PC-3 (cell line): ENCODE data around the gene SAP30BP. TPM values are rescaled to one million over a fixed set of nuclear protein-coding genes. Genes with fewer than 3 reads are reported as not detected.

Experiments used
- ATAC-seq: fragments of 200-7000 bp; cut with Tn5 transposase; 2 replicates; pipeline ENCODE4 v1.9.1; 2020; ENCODE audit warnings: mild to moderate bottlenecking, moderate library complexity
- BruUV-seq: library from RNA; stranded (reverse); fragments of 400-500 nt; replicated peaks from 2 replicates; lab custom pipeline; 2021; lab: Mats Ljungman, UMichigan
- CTCF ChIA-PET: fragments of 300-600 bp; sonication (Branson Sonifier 250); formaldehyde crosslinking; loops from one replicate; lab custom pipeline; 2022; ENCODE audit warnings: antibody characterized with exemption; lab: Charles Lee
- POLR2A ChIA-PET: fragments of 300-600 bp; sonication (Branson Sonifier 250); formaldehyde crosslinking; loops from one replicate; lab custom pipeline; 2022; ENCODE audit warnings: antibody characterized with exemption; ENCODE audit not compliant: unreplicated experiment; lab: Charles Lee
- DNase-seq: peaks from one replicate; pipeline ENCODE4 v3.0.0-alpha.2; 2015
- H2AFZ ChIP-seq: fragments of 300-600 bp; sonication (generic); 2 replicates; pipeline ENCODE4 v1.6.0; 2016; ENCODE audit warnings: antibody characterized with exemption, low read length
- H3F3A ChIP-seq: fragments of 300-600 bp; sonication (generic); one replicate; pipeline ENCODE4 v1.6.0; 2017; ENCODE audit warnings: antibody characterized with exemption, low read length, control low read depth, mild to moderate bottlenecking; ENCODE audit not compliant: unreplicated experiment
- H3K27ac ChIP-seq: fragments of 300-600 bp; sonication (generic); 2 replicates; pipeline ENCODE4 v1.5.1; 2016; ENCODE audit warnings: mild to moderate bottlenecking, low read length
- H3K27me3 ChIP-seq: fragments of 300-600 bp; sonication (generic); 2 replicates; pipeline ENCODE4 v1.6.1; 2016; ENCODE audit warnings: low read length, mixed read lengths
- H3K36me3 ChIP-seq: fragments of 300-600 bp; sonication (generic); 2 replicates; pipeline ENCODE4 v1.6.1; 2016; ENCODE audit warnings: low read depth, mixed run types, low read length, mixed read lengths
- H3K4me1 ChIP-seq: fragments of 300-600 bp; sonication (generic); 2 replicates; pipeline ENCODE4 v1.5.1; 2016; ENCODE audit warnings: low read length; ENCODE audit not compliant: insufficient read depth
- H3K4me2 ChIP-seq: fragments of 300-600 bp; sonication (generic); 2 replicates; pipeline ENCODE4 v1.6.0; 2016; ENCODE audit warnings: low read length
- H3K4me3 ChIP-seq: fragments of 300-600 bp; sonication (generic); 2 replicates; pipeline ENCODE4 v1.5.1; 2016; ENCODE audit warnings: mild to moderate bottlenecking, low read length, mixed read lengths
- H3K79me2 ChIP-seq: fragments of 300-600 bp; sonication (generic); 2 replicates; pipeline ENCODE4 v1.6.1; 2017; ENCODE audit warnings: low read length, mixed read lengths
- H3K9ac ChIP-seq: fragments of 300-600 bp; sonication (generic); 2 replicates; pipeline ENCODE4 v1.6.0; 2016; ENCODE audit warnings: mild to moderate bottlenecking, low read length
- H3K9me2 ChIP-seq: fragments of 300-600 bp; sonication (generic); replicated peaks from 2 replicates; pipeline ENCODE4 v1.6.1; 2016; ENCODE audit warnings: mixed run types, low read length, mixed read lengths
- H3K9me3 ChIP-seq: fragments of 300-600 bp; sonication (generic); 2 replicates; pipeline ENCODE4 v1.6.1; 2016; ENCODE audit warnings: low read length, mixed read lengths
- H4K20me1 ChIP-seq: fragments of 300-600 bp; sonication (generic); 2 replicates; pipeline ENCODE4 v1.6.1; 2016; ENCODE audit warnings: low read length, mixed read lengths
- CTCF ChIP-seq: fragments of 300-600 bp; sonication (generic); conservative IDR thresholded peaks from 2 replicates; pipeline ENCODE4 v1.5.1; 2017; ENCODE audit warnings: antibody characterized with exemption, low read depth, mild to moderate bottlenecking, low read length
- EZH2 ChIP-seq: fragments of 300-600 bp; sonication (generic); IDR thresholded peaks from one replicate; pipeline ENCODE4 v1.6.1; 2017; ENCODE audit warnings: antibody characterized with exemption, mild to moderate bottlenecking, low read length; ENCODE audit not compliant: unreplicated experiment
- EZH2phosphoT487 ChIP-seq: fragments of 300-600 bp; sonication (generic); IDR thresholded peaks from 2 replicates; pipeline ENCODE4 v1.6.1; 2018; ENCODE audit warnings: mild to moderate bottlenecking, antibody characterized with exemption, low read length, borderline replicate concordance
- intact Hi-C: fragments of 100-400 bp; cut with micrococcal nuclease; formaldehyde crosslinking; loops from 2 replicates; pipeline ENCODE4 v1.9.0; 2023
- total RNA-seq: library from RNA; depleted of rRNA; stranded (reverse); fragments of >200 nt; gene quantifications from 2 replicates; pipeline ENCODE4 v1.2.3, GENCODE V29; 2014

Gene SAP30BP
- total RNA-seq, 1 experiment from 2014 or later = 97.8 TPM

GRCh38 chr17:75736173-75736835 is 69.2 kb downstream of the SAP30BP start:
- Histone ChIP-seq H3K36me3 (peaks cover 70% of the 10 kb centered on the region), H3K9me3 (no peaks in the 10 kb centered on the region), H3K79me2 (no peaks in the 10 kb centered on the region), H2AFZ (no peak overlapping the region), H3K27me3 (no peaks in the 10 kb centered on the region), H4K20me1 (no peaks in the 10 kb centered on the region), H3K27ac (no peak overlapping the region), H3K9me2 (no peaks in the 10 kb centered on the region), H3K4me2 (no peak overlapping the region), H3K9ac (no peak overlapping the region), H3K4me1 (no peaks in the 10 kb centered on the region), H3F3A (no peaks in the 10 kb centered on the region), H3K4me3 (no peak overlapping the region)
- ChIA-PET CTCF (no interaction called here), POLR2A (no interaction called here)
- no peak for DNase-seq
- intact Hi-C loops = no loop called here
- ATAC-seq = no peak
- no peak for TF ChIP-seq EZH2
- TF ChIP-seq EZH2phosphoT487 = no peak
- TF ChIP-seq CTCF = no peak
- BruUV-seq = no TSS peak

- H3K9me2 ChIP-seq = no peaks in the 10 kb centered on the region
- peaks cover 69% of the 10 kb centered on the region for H3K36me3 ChIP-seq
- TF ChIP-seq EZH2phosphoT487 = no peak
- H3K4me3 ChIP-seq = no peak overlapping the region
- no peaks in the 10 kb centered on the region for H3K79me2 ChIP-seq
- no peak overlapping the region for H3K27ac ChIP-seq
- H4K20me1 ChIP-seq = no peaks in the 10 kb centered on the region
- BruUV-seq = no TSS peak
- intact Hi-C loops = no loop called here
- no peak overlapping the region for H2AFZ ChIP-seq
- H3K9ac ChIP-seq = no peak overlapping the region
- no peak for ATAC-seq
- H3K4me2 ChIP-seq = no peak overlapping the region
- CTCF ChIA-PET = interaction anchor here (0.6 to 0.9 kb wide), 2 partner anchors 10 to 112 kb away, joined by 4 read pairs; no protein-coding TSS in a partner anchor
- POLR2A ChIA-PET = no interaction called here
- DNase-seq = no peak
- H3K9me3 ChIP-seq = no peaks in the 10 kb centered on the region
- no peaks in the 10 kb centered on the region for H3K4me1 ChIP-seq
- H3K27me3 ChIP-seq = no peaks in the 10 kb centered on the region
- H3F3A ChIP-seq = no peaks in the 10 kb centered on the region
Measured at GRCh38 chr17:75737133-75737962, 70.2 kb downstream of the SAP30BP start.

- Histone ChIP-seq H3K36me3 (peaks cover 74% of the 10 kb centered on the region), H3F3A (no peaks in the 10 kb centered on the region), H2AFZ (no peak overlapping the region), H3K4me3 (no peak overlapping the region), H3K9ac (no peak overlapping the region), H3K4me2 (no peak overlapping the region), H3K4me1 (no peaks in the 10 kb centered on the region), H3K79me2 (no peaks in the 10 kb centered on the region), H3K27me3 (no peaks in the 10 kb centered on the region), H3K9me2 (no peaks in the 10 kb centered on the region), H3K9me3 (no peaks in the 10 kb centered on the region), H4K20me1 (no peaks in the 10 kb centered on the region), H3K27ac (no peak overlapping the region)
- ChIA-PET POLR2A (interaction anchor here (0.6 to 0.7 kb wide), 3 partner anchors 9 to 58 kb away, joined by 3 to 6 read pairs (median 3); no protein-coding TSS in a partner anchor), CTCF (interaction anchor here (0.5 to 0.9 kb wide), 3 partner anchors 9 to 113 kb away, joined by 4 read pairs; no protein-coding TSS in a partner anchor)
- no peak for DNase-seq
- no TSS peak for BruUV-seq
- TF ChIP-seq EZH2phosphoT487 (no peak), EZH2 (no peak), CTCF (no peak)
- intact Hi-C loops = no loop called here
- ATAC-seq = no peak
Measured at GRCh38 chr17:75738218-75738802, 71.2 kb downstream of the SAP30BP start.
